LNCAP (cell line): ENCODE data around the gene MEF2A.

ENCODE experiments used
- TF ChIP-seq, protein P1 (sequence below): fragments of 450-650 bp; IDR thresholded peaks from 2 replicates; pipeline ENCODE4 v1.5.1; 2017; ENCODE audit warnings: mild to moderate bottlenecking

MEF2A gene

DNA sequence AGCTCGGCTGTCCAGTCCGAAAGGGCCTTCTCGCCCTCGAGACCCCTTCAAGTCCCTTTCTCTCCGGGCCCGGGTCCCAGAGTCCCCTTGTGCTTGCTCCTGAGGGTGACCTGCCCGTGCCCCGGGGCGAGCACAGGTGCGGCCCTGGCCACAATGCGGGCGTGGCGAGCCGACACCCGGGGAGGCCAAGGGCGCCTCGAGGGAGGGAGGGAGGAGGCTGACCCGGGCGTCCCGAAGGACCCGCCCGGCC, 810 bp upstream of the MEF2A start:
- TF ChIP-seq, protein P1, sequence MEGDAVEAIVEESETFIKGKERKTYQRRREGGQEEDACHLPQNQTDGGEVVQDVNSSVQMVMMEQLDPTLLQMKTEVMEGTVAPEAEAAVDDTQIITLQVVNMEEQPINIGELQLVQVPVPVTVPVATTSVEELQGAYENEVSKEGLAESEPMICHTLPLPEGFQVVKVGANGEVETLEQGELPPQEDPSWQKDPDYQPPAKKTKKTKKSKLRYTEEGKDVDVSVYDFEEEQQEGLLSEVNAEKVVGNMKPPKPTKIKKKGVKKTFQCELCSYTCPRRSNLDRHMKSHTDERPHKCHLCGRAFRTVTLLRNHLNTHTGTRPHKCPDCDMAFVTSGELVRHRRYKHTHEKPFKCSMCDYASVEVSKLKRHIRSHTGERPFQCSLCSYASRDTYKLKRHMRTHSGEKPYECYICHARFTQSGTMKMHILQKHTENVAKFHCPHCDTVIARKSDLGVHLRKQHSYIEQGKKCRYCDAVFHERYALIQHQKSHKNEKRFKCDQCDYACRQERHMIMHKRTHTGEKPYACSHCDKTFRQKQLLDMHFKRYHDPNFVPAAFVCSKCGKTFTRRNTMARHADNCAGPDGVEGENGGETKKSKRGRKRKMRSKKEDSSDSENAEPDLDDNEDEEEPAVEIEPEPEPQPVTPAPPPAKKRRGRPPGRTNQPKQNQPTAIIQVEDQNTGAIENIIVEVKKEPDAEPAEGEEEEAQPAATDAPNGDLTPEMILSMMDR = no peak

DNA sequence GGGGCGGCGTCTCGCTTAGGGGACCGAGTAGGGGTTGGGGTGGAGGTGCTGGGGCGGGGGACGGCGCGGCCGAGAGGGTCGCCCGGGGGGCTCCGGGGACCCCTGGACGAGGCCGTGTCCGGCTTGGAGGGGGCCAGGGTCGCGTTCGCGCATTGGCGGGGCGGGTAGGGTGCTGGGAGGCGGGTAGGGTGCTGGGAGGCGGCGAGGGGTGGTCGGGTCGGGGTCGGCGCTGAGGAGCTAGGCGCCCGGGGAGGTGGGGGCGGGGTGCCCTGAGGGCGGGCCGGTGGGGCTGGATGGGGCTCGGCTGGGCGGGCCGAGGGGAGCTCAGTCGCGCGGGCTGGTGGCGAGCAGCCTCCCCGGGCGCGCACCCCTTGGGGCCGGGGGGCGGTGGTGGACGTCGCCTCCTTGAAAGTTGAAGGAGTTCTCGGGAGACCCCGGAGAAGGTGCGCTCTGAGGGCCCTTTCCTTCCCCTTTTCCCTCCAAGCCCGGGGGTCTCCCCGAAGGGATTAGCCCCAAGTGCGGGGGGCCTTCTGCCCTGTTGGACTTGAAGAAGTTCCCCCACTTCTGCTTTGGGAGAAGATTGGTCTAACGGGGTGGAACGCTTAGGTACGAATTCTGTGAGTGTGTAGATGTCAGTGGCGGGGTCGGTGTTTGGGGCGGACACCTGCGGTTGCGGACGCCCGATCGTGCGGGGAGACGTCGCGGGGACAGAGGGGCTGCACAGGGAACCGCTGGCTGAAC, 543 bp downstream of the MEF2A start:
- TF ChIP-seq, protein P1 = no peak

DNA sequence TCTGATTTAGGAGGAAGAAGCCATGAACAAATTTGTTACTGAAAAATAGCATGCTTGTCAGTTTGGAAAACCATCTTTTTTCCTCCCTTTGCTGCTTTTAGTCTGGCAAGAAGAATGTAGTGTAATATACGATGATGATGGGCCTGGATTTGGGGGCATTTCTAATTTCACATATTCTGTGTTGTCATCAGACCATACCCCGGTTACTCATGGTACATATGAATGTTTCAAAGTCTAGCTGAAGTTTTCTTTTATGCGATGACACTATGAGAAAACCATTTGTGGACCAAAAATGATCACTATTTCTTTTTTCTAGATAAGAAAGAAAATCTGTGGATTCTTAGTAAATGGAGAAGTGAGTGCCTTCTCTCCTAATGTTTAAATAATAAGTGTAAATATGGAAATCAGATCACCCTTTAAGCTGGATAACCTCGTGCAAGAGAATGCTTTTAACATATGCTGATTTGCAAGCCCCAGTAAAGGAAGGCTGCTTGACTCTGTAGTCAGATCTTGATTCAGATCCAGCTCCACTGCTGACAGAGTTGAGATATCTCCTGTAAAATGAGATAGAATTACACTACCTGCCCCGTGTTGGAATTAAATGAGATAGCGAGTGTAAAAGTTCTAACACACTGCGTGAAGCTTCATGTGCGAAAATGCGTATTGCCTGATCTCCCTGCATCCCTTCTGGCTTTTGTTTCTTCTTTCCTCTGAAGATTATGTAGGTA, 3.0 kb downstream of the MEF2A start:
- TF ChIP-seq, protein P1 = no peak

DNA sequence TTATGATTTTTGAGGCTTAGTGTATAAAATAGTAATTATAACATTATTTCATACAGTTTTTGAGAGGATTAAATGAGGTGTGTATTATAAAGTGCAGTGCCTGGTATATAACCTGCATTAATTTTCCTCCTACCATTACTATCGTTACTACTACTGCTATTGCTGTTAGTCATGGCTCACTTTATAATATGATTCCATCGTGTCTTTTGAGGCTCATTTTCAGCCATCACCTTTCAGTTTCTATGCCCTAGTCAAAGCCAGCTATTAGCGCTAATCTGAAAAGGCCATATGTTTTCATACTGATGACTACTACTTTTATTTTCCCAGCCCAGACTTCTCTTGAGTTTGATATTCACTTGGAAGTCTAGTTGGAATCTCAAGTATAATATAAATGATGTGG, 5.5 kb downstream of the MEF2A start:
- TF ChIP-seq, protein P1 = no peak

DNA sequence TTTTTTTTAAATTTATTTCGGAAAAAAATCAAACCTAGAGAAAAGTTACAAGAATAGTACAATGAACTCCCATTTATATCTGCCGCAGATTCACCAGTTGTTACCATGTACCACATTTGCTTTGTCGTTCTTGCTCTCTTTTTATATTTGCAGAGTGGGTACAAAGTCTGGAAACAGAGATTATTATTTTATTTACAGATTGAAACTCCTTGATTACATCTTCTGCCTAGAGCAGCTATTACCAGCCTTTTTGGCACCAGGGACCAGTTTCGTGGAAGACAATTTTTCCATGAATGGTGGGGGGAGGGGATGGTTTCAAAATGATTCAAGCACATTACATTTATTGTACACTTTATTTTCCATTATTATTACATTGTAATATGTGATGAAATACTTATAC, 8.3 kb downstream of the MEF2A start:
- TF ChIP-seq, protein P1 = no peak

DNA sequence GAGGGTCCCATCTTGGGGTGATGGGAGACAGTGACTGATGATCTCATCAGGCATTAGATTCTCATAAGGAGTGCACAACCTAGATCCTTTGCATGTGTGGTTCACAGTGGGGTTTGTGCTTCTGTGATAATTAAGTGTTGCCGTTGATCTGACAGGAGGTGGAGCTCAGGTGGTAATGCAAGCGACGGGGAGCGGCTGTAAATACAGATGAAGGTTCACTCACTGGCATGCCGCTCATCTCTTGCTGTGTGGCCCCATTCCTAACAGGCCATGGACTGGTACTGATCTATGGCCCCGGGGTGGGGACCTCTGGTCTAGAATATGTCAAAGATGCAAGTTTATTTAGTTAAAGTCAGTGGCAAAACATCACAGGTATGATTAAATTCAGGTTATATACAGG, 8.7 kb downstream of the MEF2A start:
- TF ChIP-seq, protein P1 = no peak

DNA sequence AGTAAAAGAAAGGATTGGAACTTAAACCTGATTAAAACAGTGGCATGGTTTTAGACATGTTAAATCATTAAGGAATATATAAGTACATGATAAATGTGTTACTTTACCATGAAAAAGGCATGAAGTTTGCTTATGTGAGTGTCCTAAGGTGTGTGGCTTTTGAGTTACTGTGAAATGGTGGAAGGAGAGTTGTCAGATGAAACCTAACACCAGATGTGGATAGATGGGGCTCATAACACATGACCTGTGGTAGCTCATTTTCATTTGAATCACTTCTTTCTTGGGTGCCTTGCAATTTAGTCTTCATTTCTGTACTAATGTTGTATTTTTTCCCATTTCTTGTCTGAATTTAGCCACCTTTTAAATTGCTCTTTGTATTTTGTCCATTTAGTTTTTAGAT, 13.0 kb downstream of the MEF2A start:
- TF ChIP-seq, protein P1 = no peak
